ENCODE measurements around the gene KCTD5. TPM values are rescaled to one million over a fixed set of nuclear protein-coding genes. Genes with fewer than 3 reads are reported as not detected.

KCTD5 gene
- total and polyA plus RNA-seq, 2 of the 8 experiments (the other 6 are each of a cell fraction or from before 2014, with no cell fraction given), result 26.6 to 31.8 TPM

- TF ChIP-seq NANOG (IDR thresholded peaks at IDR 0.05; ENCODE audit: insufficient read depth, low read depth, low read length, poor library complexity, severe bottlenecking), result no peak
- TF ChIP-seq KDM1A (IDR thresholded peaks at IDR 0.05; ENCODE audit: borderline replicate concordance, low read length), result no peak
- TF ChIP-seq SP4 (IDR thresholded peaks at IDR 0.05; ENCODE audit: low read length), result no peak
- TF ChIP-seq POU5F1 (IDR thresholded peaks at IDR 0.05; ENCODE audit: low read depth, low read length), result no peak
- no peak for TF ChIP-seq FOSL1 (IDR thresholded peaks at IDR 0.05; ENCODE audit: insufficient read depth, low read depth, low read length)
- TF ChIP-seq EZH2 (IDR thresholded peaks at IDR 0.05; ENCODE audit: low read depth, low read length, severe bottlenecking), result no peak
These were observed 74.1 kb downstream of the KCTD5 start (continued) for GRCh38 chr16:2756288-2757015.
